Neural progenitor cell (in vitro differentiated cells): ENCODE results near the gene AQP12B.

Experiments
- CTCF ChIP-seq: fragments of 200-600 bp; sonication (generic); IDR thresholded peaks from 2 replicates; pipeline ENCODE4 v1.5.1; 2017; ENCODE audit warnings: antibody characterized with exemption, mild to moderate bottlenecking
- EZH2 ChIP-seq: fragments of 200-600 bp; sonication (generic); IDR thresholded peaks from 2 replicates; pipeline ENCODE4 v1.6.1; 2017; ENCODE audit warnings: antibody characterized with exemption, mild to moderate bottlenecking, moderate library complexity
- EZH2phosphoT487 ChIP-seq: fragments of 200-600 bp; sonication (generic); IDR thresholded peaks from 2 replicates; pipeline ENCODE4 v1.6.1; 2017; ENCODE audit warnings: antibody characterized with exemption

- TF ChIP-seq CTCF (no peak), EZH2 (no peak), EZH2phosphoT487 (no peak)
Measured at GRCh38 chr2:240648155-240648649, 34.5 kb downstream of the AQP12B start.
